HCT116 (cell line): Measurements from ENCODE around the gene GGT7.
"Not testable (repeated sequence)": the region's sequence is repeated elsewhere in the genome, so short reads cannot be mapped to it uniquely, and the experiment has no call there.

Experiments used
- EGR1 ChIP-seq: IDR thresholded peaks from 2 replicates; pipeline ENCODE4 v1.6.1; 2012; ENCODE audit warnings: low read depth
- EZH2 ChIP-seq: fragments of 200-600 bp; sonication (generic); IDR thresholded peaks from 2 replicates; pipeline ENCODE4 v1.6.1; 2017; ENCODE audit warnings: antibody characterized with exemption, mixed run types
- POLR2A ChIP-seq: IDR thresholded peaks from 2 replicates; pipeline ENCODE4 v1.7.0; 2011; ENCODE audit warnings: borderline replicate concordance; ENCODE audit not compliant: insufficient read depth, insufficient read length; ENCODE audit errors: extremely low read depth
- POLR2AphosphoS5 ChIP-seq: IDR thresholded peaks from 2 replicates; pipeline ENCODE4 v1.6.1; 2011; ENCODE audit warnings: mild to moderate bottlenecking, low read depth, low read length, moderate library complexity
- SIN3A ChIP-seq: IDR thresholded peaks from 2 replicates; pipeline ENCODE4 v1.6.1; 2012; ENCODE audit warnings: low read depth
- SP1 ChIP-seq: IDR thresholded peaks from 2 replicates; pipeline ENCODE4 v1.6.1; 2012; ENCODE audit warnings: low read depth
- SRF ChIP-seq: IDR thresholded peaks from 2 replicates; pipeline ENCODE4 v1.6.1; 2012; ENCODE audit warnings: low read depth
- ZBTB33 ChIP-seq: IDR thresholded peaks from 2 replicates; pipeline ENCODE4 v1.6.1; 2011; ENCODE audit warnings: mild to moderate bottlenecking, low read length, moderate library complexity; ENCODE audit not compliant: insufficient replicate concordance; ENCODE audit errors: extremely low read depth
- TF ChIP-seq, protein P1 (sequence below), 3 experiments: fragments of 200-600 bp in 1 of 3; sonication (generic) in 1 of 3; IDR thresholded peaks in 2 of 3; conservative IDR thresholded peaks in 1 of 3; 2 replicates each; pipeline ENCODE4 v1.5.1; 2012 to 2017; ENCODE audit warnings: low read depth in 2 of 3, low read length in 2 of 3, antibody characterized with exemption in 1 of 3, borderline replicate concordance in 1 of 3, control low read depth in 1 of 3, mild to moderate bottlenecking in 1 of 3, mixed read lengths in 1 of 3, mixed run types in 1 of 3, moderate library complexity in 1 of 3; ENCODE audit not compliant: insufficient read depth in 1 of 3
- TF ChIP-seq, protein P2 (sequence below): IDR thresholded peaks from 2 replicates; pipeline ENCODE4 v1.6.1; 2012; ENCODE audit warnings: low read depth
- TF ChIP-seq, protein P3 (sequence below): IDR thresholded peaks from 2 replicates; pipeline ENCODE4 v1.6.1; 2012

DNA sequence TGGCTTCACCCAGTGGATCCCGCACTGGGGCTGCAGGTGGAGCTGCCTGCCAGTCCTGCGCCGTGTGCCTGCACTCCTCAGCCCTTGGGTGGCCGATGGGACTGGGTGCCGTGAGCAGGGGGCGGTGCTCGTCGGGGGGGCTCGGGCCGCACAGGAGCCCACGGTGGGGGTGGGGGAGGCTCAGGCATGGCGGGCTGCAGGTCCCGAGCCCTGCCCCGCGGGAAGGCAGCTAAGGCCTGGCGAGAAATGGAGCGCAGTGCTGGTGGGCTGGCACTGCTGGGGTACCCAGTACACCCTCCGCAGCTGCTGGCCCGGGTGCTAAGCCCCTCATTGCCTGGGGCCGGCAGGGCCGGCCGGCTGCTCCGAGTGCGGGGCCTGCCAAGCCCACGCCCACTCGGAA is 26.1 kb upstream of the GGT7 start:
- not testable (repeated sequence) for TF ChIP-seq POLR2A, SRF, SIN3A, POLR2AphosphoS5, ZBTB33, SP1, EZH2, EGR1
- TF ChIP-seq, protein P1, sequence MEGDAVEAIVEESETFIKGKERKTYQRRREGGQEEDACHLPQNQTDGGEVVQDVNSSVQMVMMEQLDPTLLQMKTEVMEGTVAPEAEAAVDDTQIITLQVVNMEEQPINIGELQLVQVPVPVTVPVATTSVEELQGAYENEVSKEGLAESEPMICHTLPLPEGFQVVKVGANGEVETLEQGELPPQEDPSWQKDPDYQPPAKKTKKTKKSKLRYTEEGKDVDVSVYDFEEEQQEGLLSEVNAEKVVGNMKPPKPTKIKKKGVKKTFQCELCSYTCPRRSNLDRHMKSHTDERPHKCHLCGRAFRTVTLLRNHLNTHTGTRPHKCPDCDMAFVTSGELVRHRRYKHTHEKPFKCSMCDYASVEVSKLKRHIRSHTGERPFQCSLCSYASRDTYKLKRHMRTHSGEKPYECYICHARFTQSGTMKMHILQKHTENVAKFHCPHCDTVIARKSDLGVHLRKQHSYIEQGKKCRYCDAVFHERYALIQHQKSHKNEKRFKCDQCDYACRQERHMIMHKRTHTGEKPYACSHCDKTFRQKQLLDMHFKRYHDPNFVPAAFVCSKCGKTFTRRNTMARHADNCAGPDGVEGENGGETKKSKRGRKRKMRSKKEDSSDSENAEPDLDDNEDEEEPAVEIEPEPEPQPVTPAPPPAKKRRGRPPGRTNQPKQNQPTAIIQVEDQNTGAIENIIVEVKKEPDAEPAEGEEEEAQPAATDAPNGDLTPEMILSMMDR (IDR thresholded peaks at IDR 0.05 in 2 of 3, conservative IDR thresholded peaks at IDR 0.05 in 1 of 3; ENCODE audit: borderline replicate concordance in 1 of 3, insufficient read depth in 1 of 3, low read depth in 2 of 3, low read length in 2 of 3): not testable (repeated sequence)
- TF ChIP-seq, protein P2, sequence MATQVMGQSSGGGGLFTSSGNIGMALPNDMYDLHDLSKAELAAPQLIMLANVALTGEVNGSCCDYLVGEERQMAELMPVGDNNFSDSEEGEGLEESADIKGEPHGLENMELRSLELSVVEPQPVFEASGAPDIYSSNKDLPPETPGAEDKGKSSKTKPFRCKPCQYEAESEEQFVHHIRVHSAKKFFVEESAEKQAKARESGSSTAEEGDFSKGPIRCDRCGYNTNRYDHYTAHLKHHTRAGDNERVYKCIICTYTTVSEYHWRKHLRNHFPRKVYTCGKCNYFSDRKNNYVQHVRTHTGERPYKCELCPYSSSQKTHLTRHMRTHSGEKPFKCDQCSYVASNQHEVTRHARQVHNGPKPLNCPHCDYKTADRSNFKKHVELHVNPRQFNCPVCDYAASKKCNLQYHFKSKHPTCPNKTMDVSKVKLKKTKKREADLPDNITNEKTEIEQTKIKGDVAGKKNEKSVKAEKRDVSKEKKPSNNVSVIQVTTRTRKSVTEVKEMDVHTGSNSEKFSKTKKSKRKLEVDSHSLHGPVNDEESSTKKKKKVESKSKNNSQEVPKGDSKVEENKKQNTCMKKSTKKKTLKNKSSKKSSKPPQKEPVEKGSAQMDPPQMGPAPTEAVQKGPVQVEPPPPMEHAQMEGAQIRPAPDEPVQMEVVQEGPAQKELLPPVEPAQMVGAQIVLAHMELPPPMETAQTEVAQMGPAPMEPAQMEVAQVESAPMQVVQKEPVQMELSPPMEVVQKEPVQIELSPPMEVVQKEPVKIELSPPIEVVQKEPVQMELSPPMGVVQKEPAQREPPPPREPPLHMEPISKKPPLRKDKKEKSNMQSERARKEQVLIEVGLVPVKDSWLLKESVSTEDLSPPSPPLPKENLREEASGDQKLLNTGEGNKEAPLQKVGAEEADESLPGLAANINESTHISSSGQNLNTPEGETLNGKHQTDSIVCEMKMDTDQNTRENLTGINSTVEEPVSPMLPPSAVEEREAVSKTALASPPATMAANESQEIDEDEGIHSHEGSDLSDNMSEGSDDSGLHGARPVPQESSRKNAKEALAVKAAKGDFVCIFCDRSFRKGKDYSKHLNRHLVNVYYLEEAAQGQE: not testable (repeated sequence)
- TF ChIP-seq, protein P3, sequence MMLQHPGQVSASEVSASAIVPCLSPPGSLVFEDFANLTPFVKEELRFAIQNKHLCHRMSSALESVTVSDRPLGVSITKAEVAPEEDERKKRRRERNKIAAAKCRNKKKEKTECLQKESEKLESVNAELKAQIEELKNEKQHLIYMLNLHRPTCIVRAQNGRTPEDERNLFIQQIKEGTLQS: not testable (repeated sequence)
